Rectal smooth muscle tissue (tissue), 1 donor: ENCODE data around the gene CA12.

ENCODE experiments used
- H3K27ac ChIP-seq: one replicate; pipeline ENCODE4 v1.7.0; 2013; ENCODE audit warnings: low read depth, low read length, inconsistent platforms
- H3K27me3 ChIP-seq: one replicate; pipeline ENCODE4 v1.7.0; 2013; ENCODE audit warnings: low read length; ENCODE audit not compliant: control insufficient read depth, insufficient read depth
- H3K36me3 ChIP-seq: one replicate; pipeline ENCODE4 v1.7.0; 2013; ENCODE audit warnings: low read length; ENCODE audit not compliant: control insufficient read depth, insufficient read depth
- H3K4me1 ChIP-seq: one replicate; pipeline ENCODE4 v1.7.0; 2013; ENCODE audit warnings: low read length; ENCODE audit not compliant: control insufficient read depth, insufficient read depth
- H3K4me3 ChIP-seq: one replicate; pipeline ENCODE4 v1.7.0; 2013; ENCODE audit warnings: low read length
- H3K9ac ChIP-seq: one replicate; pipeline ENCODE4 v1.7.0; 2013; ENCODE audit warnings: low read length

The CA12 gene

DNA sequence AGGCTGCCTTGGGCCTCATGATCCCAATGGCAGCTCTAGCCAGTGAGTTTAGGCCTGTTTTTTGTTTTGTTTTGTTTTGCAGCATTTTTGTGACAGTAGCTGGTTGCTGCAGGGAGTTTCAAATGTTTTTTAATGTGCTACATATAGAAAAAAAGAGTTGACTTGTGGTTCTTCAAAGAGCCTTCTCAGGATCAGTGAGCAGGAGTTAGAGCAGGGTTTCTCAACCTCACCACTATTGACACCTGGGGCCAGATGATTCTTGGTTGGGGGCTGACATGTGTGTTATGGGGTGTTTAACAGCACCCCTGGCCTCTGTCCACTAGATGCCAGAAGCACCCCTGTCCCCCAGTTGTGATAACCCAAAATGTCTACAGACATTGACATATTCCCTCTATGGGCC, 86.3 kb downstream of the CA12 start:
- no peak overlapping the region for H3K27ac ChIP-seq
- H3K9ac ChIP-seq = no peak overlapping the region
- H3K27me3 ChIP-seq = no peaks in the 10 kb centered on the region
- H3K4me3 ChIP-seq = no peak overlapping the region
- H3K4me1 ChIP-seq = no peaks in the 10 kb centered on the region
- H3K36me3 ChIP-seq = peaks cover 3% of the 10 kb centered on the region

DNA sequence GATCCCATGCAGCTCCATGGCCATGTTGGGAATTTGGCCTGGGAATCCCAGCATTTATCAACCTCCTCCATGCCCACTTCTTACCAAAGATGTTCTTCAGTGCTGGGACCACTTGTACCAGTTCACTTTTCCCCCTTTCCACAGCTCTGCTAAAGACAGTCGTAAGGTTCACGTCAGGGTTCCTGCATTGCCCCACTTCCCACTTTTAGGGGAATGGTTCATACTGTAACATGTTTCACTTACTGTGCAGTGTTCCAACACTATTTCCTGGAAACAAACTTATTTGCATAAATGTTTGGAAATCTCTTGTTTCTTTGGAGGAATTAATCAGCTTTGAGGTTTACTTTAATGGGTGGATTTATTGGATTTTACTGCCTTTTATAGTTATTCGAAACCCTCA, 87.3 kb downstream of the CA12 start:
- H3K4me3 ChIP-seq = no peak overlapping the region
- H3K9ac ChIP-seq = no peak overlapping the region
- H3K27me3 ChIP-seq = no peaks in the 10 kb centered on the region
- peaks cover 3% of the 10 kb centered on the region for H3K36me3 ChIP-seq
- no peaks in the 10 kb centered on the region for H3K4me1 ChIP-seq
- H3K27ac ChIP-seq = no peak overlapping the region

DNA sequence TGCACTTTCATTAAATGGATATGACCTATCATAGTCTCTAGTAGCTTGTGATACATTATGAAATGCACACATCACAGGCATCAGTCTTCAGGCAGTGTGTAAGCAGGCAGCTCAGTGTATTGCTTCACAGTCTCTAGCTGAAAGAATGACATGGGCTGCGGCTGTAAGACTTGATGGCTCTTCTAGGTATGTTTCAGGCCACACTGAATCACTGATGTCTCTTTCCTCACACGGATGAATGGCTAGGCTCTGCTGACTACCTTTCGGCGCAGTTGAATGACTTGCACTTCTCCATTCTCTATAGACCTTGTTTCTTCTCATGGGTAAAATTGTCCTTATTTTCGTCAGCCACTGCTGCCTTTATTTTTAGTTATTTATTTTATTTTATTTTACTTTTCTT, 88.9 kb downstream of the CA12 start:
- Histone ChIP-seq H3K9ac (no peak overlapping the region), H3K27ac (no peak overlapping the region), H3K4me1 (no peaks in the 10 kb centered on the region)

DNA sequence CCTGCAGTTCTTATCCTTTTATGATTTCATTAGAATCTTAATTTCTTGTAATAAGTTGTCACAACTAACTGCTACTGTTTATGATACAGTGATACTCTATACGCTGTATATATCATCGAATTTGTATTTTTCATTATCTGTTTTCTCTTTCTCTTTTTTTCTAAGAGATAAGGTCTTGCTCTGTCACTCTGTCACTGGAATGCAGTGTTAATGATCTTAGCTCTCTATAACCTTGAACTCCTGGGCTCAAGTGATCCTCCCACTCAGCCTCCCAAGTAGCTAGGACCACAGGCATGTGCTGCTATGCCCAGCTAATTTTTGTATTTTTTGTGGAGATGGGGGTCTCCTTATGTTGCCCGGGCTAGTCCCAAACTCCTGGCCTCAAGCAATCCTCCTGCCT, 89.4 kb downstream of the CA12 start:
- no peak overlapping the region for H3K4me3 ChIP-seq
- H3K4me1 ChIP-seq = no peaks in the 10 kb centered on the region
- H3K27me3 ChIP-seq = no peaks in the 10 kb centered on the region
- peaks cover 3% of the 10 kb centered on the region for H3K36me3 ChIP-seq
- no peak overlapping the region for H3K27ac ChIP-seq
- H3K9ac ChIP-seq = no peak overlapping the region

More for the DNA sequence above, 88.9 kb downstream of the CA12 start:
- Histone ChIP-seq H3K36me3 (peaks cover 3% of the 10 kb centered on the region), H3K27me3 (no peaks in the 10 kb centered on the region), H3K4me3 (no peak overlapping the region)

DNA sequence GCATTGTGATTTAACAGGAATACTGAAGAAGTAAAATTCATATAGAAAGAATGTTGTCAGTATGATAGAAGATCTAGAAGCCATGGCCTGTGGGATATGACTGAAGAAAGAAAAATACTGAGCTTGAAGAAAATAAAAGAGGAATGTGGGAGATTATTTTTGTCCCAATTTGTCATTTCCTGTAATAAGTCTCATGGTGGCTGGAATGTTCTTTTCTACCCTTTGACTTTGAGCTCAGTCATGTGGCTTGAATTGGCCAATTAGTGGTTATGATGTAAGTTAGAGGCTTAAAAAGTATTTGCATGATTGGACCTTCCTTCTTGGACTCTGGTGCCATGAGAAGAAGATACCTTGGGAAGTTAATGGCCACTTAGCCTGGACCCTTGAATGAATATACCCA, 90.1 kb downstream of the CA12 start:
- no peaks in the 10 kb centered on the region for H3K27me3 ChIP-seq
- peaks cover 3% of the 10 kb centered on the region for H3K36me3 ChIP-seq
- H3K9ac ChIP-seq = no peak overlapping the region
- no peaks in the 10 kb centered on the region for H3K4me1 ChIP-seq
- H3K4me3 ChIP-seq = no peak overlapping the region
- no peak overlapping the region for H3K27ac ChIP-seq

DNA sequence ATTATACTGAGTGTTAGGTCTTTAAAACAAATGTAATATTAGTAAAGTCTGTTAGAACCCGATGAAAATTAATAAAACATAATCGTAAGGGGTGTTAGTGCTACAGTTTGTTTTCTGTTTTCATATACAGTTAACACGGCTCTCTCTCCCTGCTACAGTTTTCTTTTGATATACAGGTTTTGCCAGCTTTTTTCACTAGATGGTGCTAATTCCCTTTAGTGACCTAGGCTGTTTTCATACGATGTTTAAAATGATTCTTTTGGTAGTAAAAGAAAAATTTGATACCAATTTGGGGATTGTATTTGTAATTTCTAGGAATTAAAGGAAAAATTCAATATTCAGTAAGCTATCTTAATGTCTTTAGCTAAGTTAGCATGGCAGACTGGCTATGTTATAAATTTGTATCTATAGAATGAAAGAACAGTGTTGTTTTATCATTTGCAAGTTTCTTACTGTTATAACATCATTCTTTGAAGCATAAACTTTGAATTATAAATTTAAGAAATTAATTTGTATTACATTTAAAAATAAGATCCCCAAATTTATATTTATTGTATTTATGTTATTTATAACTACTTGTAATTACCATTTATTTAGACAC, 92.8 kb downstream of the CA12 start:
- H3K4me3 ChIP-seq = no peak overlapping the region
- no peak overlapping the region for H3K9ac ChIP-seq
- no peak overlapping the region for H3K27ac ChIP-seq
- H3K4me1 ChIP-seq = no peaks in the 10 kb centered on the region
- H3K27me3 ChIP-seq = no peaks in the 10 kb centered on the region
- no peaks in the 10 kb centered on the region for H3K36me3 ChIP-seq

DNA sequence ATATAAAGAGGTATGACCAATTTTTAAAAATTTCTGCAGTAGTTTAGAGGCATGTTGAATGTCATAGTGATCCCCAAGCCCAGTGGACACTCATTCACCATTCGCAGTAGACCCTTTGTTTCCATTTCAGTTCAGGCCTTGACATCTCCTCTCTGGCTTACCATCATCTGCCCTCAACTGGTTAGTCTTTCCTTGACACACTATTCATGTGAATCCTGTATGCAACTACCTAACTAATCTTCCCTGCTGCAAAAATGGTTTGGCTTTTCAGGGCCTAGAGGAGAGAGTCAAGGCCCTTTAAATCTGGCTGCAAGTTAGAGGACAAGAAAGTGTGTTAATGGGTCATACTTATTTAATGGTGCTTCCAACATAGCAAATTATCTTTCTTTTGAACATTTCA, 93.3 kb downstream of the CA12 start:
- Histone ChIP-seq H3K4me1 (no peaks in the 10 kb centered on the region), H3K36me3 (no peaks in the 10 kb centered on the region), H3K4me3 (no peak overlapping the region), H3K27me3 (no peaks in the 10 kb centered on the region), H3K27ac (no peak overlapping the region), H3K9ac (no peak overlapping the region)

DNA sequence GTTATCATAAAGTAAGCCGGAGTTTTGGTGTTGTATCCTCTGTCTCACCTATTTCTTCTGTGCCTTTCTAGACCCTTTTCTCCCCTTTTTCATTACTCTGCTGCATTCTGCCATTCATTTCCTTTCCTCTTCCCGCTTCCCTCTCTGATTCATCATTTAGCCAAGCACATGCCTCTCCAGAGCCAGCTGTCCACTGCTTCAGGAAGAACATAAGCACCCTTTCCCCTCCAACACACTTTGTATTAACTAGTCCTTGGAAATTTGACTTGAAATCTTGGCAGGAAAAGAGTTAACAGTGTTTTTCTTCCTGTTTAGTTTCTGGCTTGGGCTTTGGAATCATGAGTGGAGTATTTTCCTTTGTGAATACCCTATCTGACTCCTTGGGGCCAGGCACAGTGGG, 94.5 kb downstream of the CA12 start:
- Histone ChIP-seq H3K27me3 (no peaks in the 10 kb centered on the region), H3K4me1 (no peaks in the 10 kb centered on the region), H3K27ac (no peak overlapping the region), H3K4me3 (no peak overlapping the region), H3K36me3 (no peaks in the 10 kb centered on the region), H3K9ac (no peak overlapping the region)

DNA sequence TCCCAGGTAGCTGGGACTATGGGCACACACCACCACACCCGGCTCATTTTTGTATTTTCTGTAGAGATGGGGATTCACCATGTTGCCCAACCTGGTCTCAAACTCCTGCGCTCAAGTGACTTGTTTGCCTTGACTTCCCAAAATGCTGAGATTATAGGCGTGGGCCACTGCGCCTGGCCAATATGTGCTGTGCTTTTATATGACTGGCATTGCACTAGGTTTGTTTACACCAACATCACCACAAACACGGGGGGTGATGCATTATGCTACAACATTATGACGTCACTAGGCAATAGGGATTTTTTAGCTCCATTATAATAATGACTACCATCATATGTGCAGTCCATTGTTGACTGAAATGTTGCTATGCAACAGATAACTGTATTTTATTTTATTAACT, 97.3 kb downstream of the CA12 start:
- Histone ChIP-seq H3K4me3 (no peak overlapping the region), H3K4me1 (no peaks in the 10 kb centered on the region)

DNA sequence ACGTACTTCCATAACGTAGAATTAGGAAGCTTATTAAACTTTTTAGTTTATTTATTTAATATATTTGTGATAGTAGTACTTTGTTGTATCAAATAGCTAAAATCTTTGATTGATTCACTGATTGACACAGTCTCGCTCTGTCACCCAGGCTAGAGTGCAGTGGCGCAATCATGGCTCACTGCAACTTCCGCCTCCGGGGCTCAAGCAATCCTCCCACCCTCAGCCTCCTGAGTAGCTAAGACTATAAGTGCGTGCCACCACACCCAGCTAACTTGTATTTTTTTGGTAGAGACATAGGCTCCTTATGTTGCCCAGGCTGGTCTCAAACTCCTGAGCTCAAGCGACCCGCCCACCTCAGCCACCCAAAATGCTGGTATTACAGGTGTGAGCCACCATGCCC, 98.5 kb downstream of the CA12 start:
- no peak overlapping the region for H3K9ac ChIP-seq
- H3K36me3 ChIP-seq = no peaks in the 10 kb centered on the region
- H3K27me3 ChIP-seq = no peaks in the 10 kb centered on the region
- H3K4me1 ChIP-seq = peaks cover 2% of the 10 kb centered on the region
- no peak overlapping the region for H3K27ac ChIP-seq
- no peak overlapping the region for H3K4me3 ChIP-seq

More for the DNA sequence above, 97.3 kb downstream of the CA12 start:
- Histone ChIP-seq H3K27ac (no peak overlapping the region), H3K36me3 (no peaks in the 10 kb centered on the region), H3K27me3 (no peaks in the 10 kb centered on the region), H3K9ac (no peak overlapping the region)

DNA sequence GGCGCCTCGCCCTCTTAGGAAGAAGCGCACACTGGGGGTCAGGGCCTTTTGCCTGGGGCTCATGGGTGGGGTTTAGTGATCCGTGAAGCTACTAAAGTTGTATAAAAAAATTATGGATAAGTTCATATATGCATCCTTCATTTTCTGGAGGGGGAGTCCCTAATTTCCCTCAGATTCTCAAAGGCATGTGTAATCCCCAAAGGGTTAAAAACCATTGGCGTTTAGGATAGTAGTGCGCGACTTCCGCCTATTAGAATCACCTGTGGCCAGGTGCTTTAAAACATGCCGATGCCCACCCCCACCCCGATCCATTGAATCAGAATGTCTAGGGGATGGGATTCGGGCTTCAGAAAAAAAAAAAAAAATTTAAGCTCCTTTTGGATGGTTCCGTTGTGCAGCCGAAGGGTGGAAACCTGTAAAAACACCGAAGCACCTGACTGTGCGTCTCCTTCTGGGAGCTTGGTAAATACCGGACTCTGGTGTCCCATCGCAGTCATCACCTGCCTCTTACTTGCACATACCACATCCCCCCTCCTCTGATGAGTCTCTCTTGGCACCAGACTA, 103.7 kb downstream of the CA12 start:
- Histone ChIP-seq H3K36me3 (no peaks in the 10 kb centered on the region), H3K4me3 (peak overlapping the region; percentile 75), H3K27ac (peak overlapping the region; percentile 81), H3K9ac (peak overlapping the region; percentile 73), H3K4me1 (peaks cover 5% of the 10 kb centered on the region), H3K27me3 (no peaks in the 10 kb centered on the region)

DNA sequence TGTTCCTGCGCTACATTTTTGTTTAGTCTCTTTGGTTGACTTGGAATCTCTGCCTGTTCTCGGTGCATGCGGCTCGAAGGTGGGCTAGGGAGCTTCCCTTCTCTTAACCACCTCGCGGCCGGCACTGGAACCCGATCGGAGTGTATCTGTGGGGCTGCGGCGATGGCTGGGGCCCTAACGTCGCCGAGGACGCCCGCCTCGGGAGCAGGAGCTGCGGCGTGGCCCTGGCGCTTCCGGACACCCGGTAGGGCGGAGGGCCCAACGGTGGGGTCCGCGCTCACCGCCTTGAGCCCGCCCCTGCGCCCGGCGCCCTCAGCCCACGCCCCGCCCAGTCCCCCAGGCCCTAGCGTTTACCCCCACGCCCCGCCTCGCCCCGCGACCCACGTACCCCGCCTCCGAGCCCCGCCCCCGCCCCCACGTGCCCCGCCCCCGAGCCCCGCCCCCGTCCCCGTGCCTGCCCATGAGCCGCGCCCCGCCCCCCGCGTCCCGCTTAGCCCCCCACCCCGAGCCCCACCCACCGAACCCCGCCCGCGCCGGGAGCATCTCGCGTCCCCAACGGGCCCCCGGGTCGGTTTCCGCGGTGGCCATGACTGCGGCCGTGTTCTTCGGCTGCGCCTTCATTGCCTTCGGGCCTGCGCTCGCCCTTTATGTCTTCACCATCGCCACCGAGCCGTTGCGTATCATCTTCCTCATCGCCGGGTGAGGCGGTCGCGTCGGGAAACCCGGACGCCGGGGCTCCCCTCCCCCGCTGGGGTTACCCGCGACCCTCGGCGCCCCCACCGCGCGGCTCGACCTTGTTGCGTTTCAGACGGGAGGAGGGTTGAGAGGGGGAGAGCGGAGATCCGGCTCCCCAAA, 104.4 kb downstream of the CA12 start, which contains the start of gene APH1B:
TSS of gene APH1B (plus strand) at position 568 of the 855 bp plus-strand sequence. CDS start at position 587, 19 bp downstream.
- peak within 1 kb of the TSS; percentile 73 for H3K9ac ChIP-seq
- no peaks in the 10 kb centered on the region for H3K27me3 ChIP-seq
- H3K4me3 ChIP-seq = peak within 1 kb of the TSS; percentile 75
- peaks cover 5% of the 10 kb centered on the region for H3K4me1 ChIP-seq
- H3K36me3 ChIP-seq = no peaks in the 10 kb centered on the region
- peak within 1 kb of the TSS; percentile 81 for H3K27ac ChIP-seq
